ENCODE results near the gene TMEM11. TPM values are rescaled to one million over a fixed set of nuclear protein-coding genes. Genes with fewer than 3 reads are reported as not detected.

The TMEM11 gene
- total RNA-seq, 2 experiments from 2014 or later = 21.4 to 23.7 TPM

DNA sequence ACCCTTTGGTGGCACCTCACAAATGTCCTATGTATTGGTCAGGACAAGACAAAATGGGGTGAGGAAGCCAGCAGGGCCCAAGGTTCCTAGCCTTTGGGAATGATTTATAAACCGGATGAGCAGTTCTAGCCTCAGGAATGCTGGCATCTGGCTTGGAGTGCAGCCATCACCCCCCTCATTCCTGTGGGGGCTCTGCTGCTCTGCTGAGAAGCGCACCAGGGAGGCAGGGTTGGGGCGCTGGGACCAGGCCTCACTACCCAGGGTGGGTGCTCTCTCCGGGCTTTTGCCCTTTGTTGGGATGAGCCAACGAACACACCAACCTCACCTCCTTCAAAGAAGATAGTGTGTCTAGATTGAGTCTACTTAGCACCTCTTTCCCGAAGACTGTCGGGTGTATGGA is 39.2 kb downstream of the TMEM11 start:
- Mint-ChIP-seq H3K4me3 (no peak overlapping the region), H3K36me3 (peaks cover 5% of the 10 kb centered on the region), H3K9me3 (no peaks in the 10 kb centered on the region), H3K4me1 (no peaks in the 10 kb centered on the region), H3K27ac (no peak overlapping the region), H3K27me3 (no peaks in the 10 kb centered on the region)
- DNase-seq = no peak
- POLR2A ChIA-PET = no interaction called here
- no peak for ATAC-seq (ENCODE audit: low read depth)

- H3K4me1 Mint-ChIP-seq = no peaks in the 10 kb centered on the region
- no peaks in the 10 kb centered on the region for H3K27me3 Mint-ChIP-seq
- no peak for ATAC-seq (ENCODE audit: low read depth)
- H3K36me3 Mint-ChIP-seq = peaks cover 5% of the 10 kb centered on the region
- H3K27ac Mint-ChIP-seq = no peak overlapping the region
- H3K4me3 Mint-ChIP-seq = no peak overlapping the region
- POLR2A ChIA-PET = no interaction called here
- no peaks in the 10 kb centered on the region for H3K9me3 Mint-ChIP-seq
- no peak for DNase-seq
These were observed 39.8 kb downstream of the TMEM11 start for GRCh38 chr17:21174186-21174585.

DNA sequence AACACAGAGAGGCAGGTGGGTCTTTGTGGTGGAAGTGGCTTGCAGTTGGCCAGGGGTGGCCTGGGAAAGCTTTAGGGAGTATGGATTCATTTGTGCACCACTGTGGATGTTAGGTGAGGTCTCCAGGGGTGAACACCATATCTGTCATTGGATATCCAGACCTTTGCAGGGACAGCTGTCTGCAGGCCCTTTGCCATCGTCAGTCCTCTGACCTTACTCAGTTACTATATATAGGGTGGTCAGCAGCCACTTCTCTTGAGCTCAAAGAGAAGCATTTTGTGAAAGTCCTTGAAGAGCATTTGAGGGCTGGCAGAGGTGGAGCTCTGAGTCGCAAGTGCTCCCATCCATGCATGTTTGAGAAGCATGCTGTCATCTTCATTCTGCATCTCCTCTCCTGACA is 40.4 kb downstream of the TMEM11 start:
- DNase-seq (no peak), ATAC-seq (ENCODE audit: low read depth) (no peak)
- peaks cover 5% of the 10 kb centered on the region for H3K36me3 Mint-ChIP-seq
- no peaks in the 10 kb centered on the region for H3K27me3 Mint-ChIP-seq
- no peak overlapping the region for H3K4me3 Mint-ChIP-seq
- POLR2A ChIA-PET = no interaction called here
- no peaks in the 10 kb centered on the region for H3K4me1 Mint-ChIP-seq
- no peak overlapping the region for H3K27ac Mint-ChIP-seq
- H3K9me3 Mint-ChIP-seq = no peaks in the 10 kb centered on the region

GRCh38 chr17:21172846-21173245 is 41.1 kb downstream of the TMEM11 start:
- POLR2A ChIA-PET = no interaction called here
- DNase-seq (no peak), ATAC-seq (ENCODE audit: low read depth) (no peak)
- Mint-ChIP-seq H3K4me1 (no peaks in the 10 kb centered on the region), H3K4me3 (no peak overlapping the region), H3K36me3 (peaks cover 7% of the 10 kb centered on the region), H3K9me3 (no peaks in the 10 kb centered on the region), H3K27me3 (no peaks in the 10 kb centered on the region), H3K27ac (no peak overlapping the region)

- Mint-ChIP-seq H3K27ac (no peak overlapping the region), H3K4me1 (no peaks in the 10 kb centered on the region), H3K4me3 (no peak overlapping the region), H3K36me3 (peaks cover 7% of the 10 kb centered on the region), H3K9me3 (no peaks in the 10 kb centered on the region), H3K27me3 (no peaks in the 10 kb centered on the region)
- DNase-seq (no peak), ATAC-seq (ENCODE audit: low read depth) (no peak)
- POLR2A ChIA-PET = no interaction called here
These were observed 41.9 kb downstream of the TMEM11 start for GRCh38 chr17:21171970-21172510.

GRCh38 chr17:21171309-21171922 is 42.5 kb downstream of the TMEM11 start:
- Mint-ChIP-seq H3K4me3 (no peak overlapping the region), H3K27me3 (no peaks in the 10 kb centered on the region), H3K27ac (peak overlapping the region; percentile 42), H3K4me1 (no peaks in the 10 kb centered on the region), H3K9me3 (no peaks in the 10 kb centered on the region), H3K36me3 (peaks cover 7% of the 10 kb centered on the region)
- DNase-seq = no peak
- ATAC-seq (ENCODE audit: low read depth) = no peak
- POLR2A ChIA-PET = no interaction called here

DNA sequence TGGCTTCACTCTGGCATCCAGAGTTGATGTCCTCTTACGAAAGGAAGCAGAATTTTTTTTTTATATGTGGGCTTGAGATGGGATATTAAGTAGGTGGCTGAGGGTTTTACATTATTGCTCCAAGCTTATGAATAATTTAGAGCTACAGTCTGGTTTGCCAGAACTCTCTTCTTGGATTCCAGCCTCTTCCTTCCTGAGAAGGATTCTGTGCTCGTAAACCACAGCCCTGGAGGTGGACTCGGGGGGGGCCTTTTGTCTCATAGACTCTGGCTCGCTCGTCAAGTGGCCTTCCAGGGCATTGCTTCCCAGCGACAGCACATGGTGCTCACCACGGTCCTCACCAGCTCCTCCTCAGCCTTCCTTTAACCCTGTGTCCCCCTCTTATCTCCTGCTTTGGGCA is 43.2 kb downstream of the TMEM11 start:
- Mint-ChIP-seq H3K9me3 (no peaks in the 10 kb centered on the region), H3K27ac (no peak overlapping the region), H3K36me3 (peaks cover 7% of the 10 kb centered on the region), H3K4me3 (no peak overlapping the region), H3K4me1 (no peaks in the 10 kb centered on the region), H3K27me3 (no peaks in the 10 kb centered on the region)
- ATAC-seq (ENCODE audit: low read depth) (no peak), DNase-seq (no peak)
- POLR2A ChIA-PET = no interaction called here

DNA sequence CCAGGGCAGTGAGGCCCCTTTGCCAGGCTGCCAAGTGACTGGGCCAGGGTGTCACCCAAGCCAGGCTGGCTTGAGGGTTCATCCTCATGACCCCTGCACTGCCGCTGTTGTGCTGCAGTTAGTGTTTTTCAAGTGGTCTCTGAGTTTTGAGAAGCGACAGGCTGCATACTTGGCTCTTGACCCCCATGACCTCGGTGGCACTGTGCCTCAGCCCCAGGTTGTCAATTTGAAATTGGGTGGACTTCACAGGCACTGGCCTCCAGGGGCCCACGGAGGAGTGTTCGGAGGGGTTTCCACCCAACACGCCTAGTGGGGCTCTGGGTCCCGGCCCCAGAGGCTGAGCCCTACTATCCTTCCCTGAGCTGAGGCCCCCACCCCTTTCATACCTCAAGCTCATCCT is 44.5 kb downstream of the TMEM11 start:
- ATAC-seq (ENCODE audit: low read depth) = no peak
- Mint-ChIP-seq H3K27me3 (no peaks in the 10 kb centered on the region), H3K4me3 (no peak overlapping the region), H3K9me3 (no peaks in the 10 kb centered on the region), H3K27ac (no peak overlapping the region), H3K4me1 (no peaks in the 10 kb centered on the region), H3K36me3 (peaks cover 9% of the 10 kb centered on the region)
- no peak for DNase-seq
- POLR2A ChIA-PET = no interaction called here

DNA sequence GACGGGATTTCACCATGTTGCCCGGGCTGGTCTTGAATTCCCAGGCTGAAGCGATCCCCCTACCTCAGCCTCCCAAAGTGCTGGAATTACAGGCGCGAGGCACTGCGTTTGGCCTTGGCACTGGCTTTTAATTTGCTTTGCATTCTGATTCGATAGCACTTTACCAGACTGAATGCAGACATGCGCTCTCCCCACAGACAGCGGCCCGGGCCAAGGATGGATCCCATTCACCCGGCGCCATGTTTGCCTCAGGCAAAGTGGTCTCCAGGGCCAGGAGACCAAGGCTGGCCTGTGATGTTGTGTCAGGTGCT is 45.5 kb downstream of the TMEM11 start:
- no peak overlapping the region for H3K4me3 Mint-ChIP-seq
- H3K9me3 Mint-ChIP-seq = no peaks in the 10 kb centered on the region
- H3K4me1 Mint-ChIP-seq = no peaks in the 10 kb centered on the region
- H3K27me3 Mint-ChIP-seq = no peaks in the 10 kb centered on the region
- ATAC-seq (ENCODE audit: low read depth) = no peak
- no peak overlapping the region for H3K27ac Mint-ChIP-seq
- H3K36me3 Mint-ChIP-seq = peaks cover 7% of the 10 kb centered on the region
- POLR2A ChIA-PET = no interaction called here
- no peak for DNase-seq

DNA sequence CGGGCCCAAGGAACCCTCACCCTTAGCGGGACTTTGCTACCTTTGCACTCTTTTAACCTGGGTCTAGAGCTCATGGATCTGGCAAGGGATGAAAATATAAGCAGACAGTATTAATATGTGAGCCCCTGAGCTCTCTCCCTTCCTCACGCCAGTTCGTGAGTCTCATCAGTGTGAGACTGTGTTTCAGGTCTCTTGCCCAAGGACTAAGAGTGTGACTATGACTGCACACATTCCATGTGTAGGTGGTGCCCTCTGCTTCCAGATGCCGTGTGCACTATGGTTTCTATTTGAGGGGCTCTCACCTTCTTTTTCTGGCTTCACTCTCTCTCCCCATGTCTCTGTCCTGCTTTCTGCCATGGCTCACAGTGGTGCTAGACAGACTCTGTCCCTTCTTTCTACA is 46.7 kb downstream of the TMEM11 start:
- DNase-seq (no peak), ATAC-seq (ENCODE audit: low read depth) (no peak)
- Mint-ChIP-seq H3K4me1 (peaks cover 2% of the 10 kb centered on the region), H3K9me3 (no peaks in the 10 kb centered on the region), H3K27ac (no peak overlapping the region), H3K36me3 (peaks cover 7% of the 10 kb centered on the region), H3K27me3 (no peaks in the 10 kb centered on the region), H3K4me3 (no peak overlapping the region)
- POLR2A ChIA-PET = no interaction called here

DNA sequence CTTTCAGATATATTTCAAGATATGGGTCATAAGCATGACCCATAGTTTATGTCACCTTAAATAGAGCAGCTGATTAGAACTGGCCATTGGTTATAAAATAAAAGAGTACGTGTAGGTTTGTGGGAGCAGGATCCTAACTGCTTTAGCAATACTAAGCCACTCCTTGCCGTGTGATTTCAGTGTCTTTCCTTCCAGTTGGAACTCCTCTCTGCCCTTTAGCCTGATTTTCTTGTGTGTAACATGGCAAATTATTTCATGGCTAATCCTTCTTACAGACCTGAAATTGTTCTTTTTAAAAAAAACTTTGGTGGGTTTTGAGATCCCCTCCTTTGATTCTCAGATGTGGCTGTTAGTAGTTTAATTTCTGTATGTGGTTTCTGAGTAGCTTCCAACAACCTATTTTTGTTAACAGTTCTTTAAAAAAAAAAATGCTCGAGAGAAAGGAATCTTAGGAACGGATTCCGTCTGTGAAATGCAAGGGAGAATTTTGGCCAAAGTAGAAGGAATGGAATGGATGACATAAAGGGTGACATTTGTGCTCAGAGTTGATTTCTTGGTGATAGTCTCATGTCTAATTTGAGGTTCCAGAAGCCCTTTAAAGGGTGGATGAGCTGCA is 47.3 kb downstream of the TMEM11 start:
- Mint-ChIP-seq H3K36me3 (peaks cover 3% of the 10 kb centered on the region), H3K27me3 (no peaks in the 10 kb centered on the region), H3K4me1 (peaks cover 2% of the 10 kb centered on the region), H3K9me3 (no peaks in the 10 kb centered on the region), H3K27ac (no peak overlapping the region), H3K4me3 (no peak overlapping the region)
- POLR2A ChIA-PET = no interaction called here
- no peak for DNase-seq
- ATAC-seq (ENCODE audit: low read depth) = no peak

DNA sequence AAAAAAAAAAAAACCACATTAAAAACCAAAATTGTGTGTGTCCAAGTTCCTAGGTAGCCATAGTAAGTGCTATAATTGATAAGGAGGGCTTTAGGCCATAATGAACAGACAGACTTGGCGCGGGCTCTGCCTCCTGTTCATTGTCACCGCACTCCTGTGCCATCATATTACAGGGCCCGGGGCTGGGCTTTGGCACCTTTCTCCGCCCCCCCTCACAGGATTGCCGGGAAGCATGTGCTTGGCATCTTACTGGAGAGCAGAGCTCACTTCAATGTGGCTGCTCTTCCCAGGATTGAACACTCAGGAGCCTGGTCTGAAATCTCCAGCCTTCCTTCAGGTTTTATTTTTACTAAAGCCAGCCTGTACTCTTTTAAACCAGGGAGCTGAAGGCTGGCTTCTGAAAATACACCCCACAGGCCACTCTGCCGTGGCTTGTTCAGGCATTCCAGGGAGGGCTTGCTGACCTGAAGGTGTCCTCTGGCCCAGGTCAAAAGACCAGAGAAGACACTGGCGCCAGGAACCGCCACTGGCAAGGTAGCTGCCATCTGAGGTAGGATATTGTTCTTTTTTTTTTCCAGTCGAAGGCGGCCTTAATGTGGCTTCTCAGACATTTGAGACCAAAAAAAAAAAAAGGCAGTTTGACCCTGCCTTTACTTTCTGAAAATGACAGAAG is 47.9 kb downstream of the TMEM11 start:
- Mint-ChIP-seq H3K4me3 (no peak overlapping the region), H3K9me3 (no peaks in the 10 kb centered on the region), H3K27ac (no peak overlapping the region), H3K36me3 (peaks cover 3% of the 10 kb centered on the region), H3K4me1 (peaks cover 2% of the 10 kb centered on the region), H3K27me3 (no peaks in the 10 kb centered on the region)
- POLR2A ChIA-PET = no interaction called here
- DNase-seq = no peak
- no peak for ATAC-seq (ENCODE audit: low read depth)

DNA sequence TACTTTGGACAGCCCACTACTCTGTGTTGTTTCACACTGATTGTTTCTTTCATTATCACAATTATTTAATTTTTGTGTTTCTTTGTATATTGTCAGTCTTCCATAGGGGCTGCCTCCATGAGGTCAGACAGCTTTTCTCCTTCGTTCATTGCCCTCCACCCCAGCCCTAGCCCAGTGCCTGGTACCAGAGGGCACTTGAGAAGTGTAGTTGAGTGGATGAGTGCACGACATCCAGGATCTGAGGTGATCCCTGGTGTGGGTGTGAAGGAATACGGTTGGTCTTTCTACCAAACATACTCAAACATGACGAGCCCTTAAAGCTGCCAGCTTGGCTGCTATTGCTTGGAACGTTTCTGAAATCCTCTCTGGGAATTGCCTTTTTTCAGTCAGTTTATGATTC is 49.3 kb downstream of the TMEM11 start:
- DNase-seq (no peak), ATAC-seq (ENCODE audit: low read depth) (no peak)
- Mint-ChIP-seq H3K9me3 (no peaks in the 10 kb centered on the region), H3K4me1 (peaks cover 2% of the 10 kb centered on the region), H3K36me3 (peaks cover 3% of the 10 kb centered on the region), H3K4me3 (no peak overlapping the region), H3K27me3 (no peaks in the 10 kb centered on the region), H3K27ac (no peak overlapping the region)
- POLR2A ChIA-PET = no interaction called here

GRCh38 chr17:21164216-21164615 is 49.7 kb downstream of the TMEM11 start:
- H3K4me3 Mint-ChIP-seq = no peak overlapping the region
- H3K27ac Mint-ChIP-seq = no peak overlapping the region

More at GRCh38 chr17:21164216-21164615, 49.7 kb downstream of the TMEM11 start:
- H3K4me1 Mint-ChIP-seq = peaks cover 2% of the 10 kb centered on the region
- POLR2A ChIA-PET = no interaction called here
- peaks cover 3% of the 10 kb centered on the region for H3K36me3 Mint-ChIP-seq
- no peaks in the 10 kb centered on the region for H3K27me3 Mint-ChIP-seq
- ATAC-seq (ENCODE audit: low read depth) (no peak), DNase-seq (no peak)
- H3K9me3 Mint-ChIP-seq = no peaks in the 10 kb centered on the region
